Adrenal gland (tissue), 12 donors: Measurements from ENCODE around the gene TMEM132D. TPM values are rescaled to one million over a fixed set of nuclear protein-coding genes. Genes with fewer than 3 reads are reported as not detected.

Experiments
- DNase-seq, 7 donors: peaks; one replicate each; pipeline ENCODE4 v3.0.0-alpha.2; 2019 to 2020
- H3K27ac ChIP-seq, 5 donors: fragments of 200-600 bp; sonication (generic) in 4 of 5; 1 replicate in 3 of 5; 2 replicates in 2 of 5; pipeline versions ENCODE4 v1.5.1 to v1.8.0; 2016 to 2020; ENCODE audit warnings: mild to moderate bottlenecking in 1 of 5
- H3K27me3 ChIP-seq: fragments of 200-600 bp; 2 replicates; pipeline ENCODE4 v1.8.0; 2021
- H3K36me3 ChIP-seq, 2 donors: fragments of 200-600 bp; replicated peaks in 1 of 2; 1 replicate in 1 of 2; 2 replicates in 1 of 2; pipeline versions ENCODE4 v1.5.1 to v1.8.0; 2018 to 2022
- H3K4me1 ChIP-seq, 2 donors: fragments of 200-600 bp; replicated peaks in 1 of 2; 1 replicate in 1 of 2; 2 replicates in 1 of 2; pipeline versions ENCODE4 v1.5.1 to v1.8.0; 2018 to 2021
- H3K4me3 ChIP-seq, 4 donors: fragments of 200-600 bp; sonication (generic) in 3 of 4; one replicate each; pipeline ENCODE4 v1.5.1; 2016 to 2018
- H3K9me3 ChIP-seq, 3 donors: fragments of 200-600 bp; sonication (generic) in 1 of 3; replicated peaks in 1 of 3; 1 replicate in 2 of 3; 2 replicates in 1 of 3; pipeline versions ENCODE4 v1.5.1 to v1.8.0; 2016 to 2021
- POLR2A ChIP-seq, 2 donors: fragments of 450-650 bp; IDR thresholded peaks; one replicate each; pipeline ENCODE4 v1.6.1; 2017; ENCODE audit warnings: antibody characterized with exemption in 2 of 2, mild to moderate bottlenecking in 2 of 2, moderate library complexity in 1 of 2
- WGBS, 4 donors: extraction: QIAGEN DNeasy Blood & Tissue Kit in 2 of 4; methylation state at CpG; one replicate each; pipeline versions ENCODE4 v1.1.5 to v1.1.7; 2013 to 2017; 5-methylcytosine and 5-hydroxymethylcytosine counted together
- intact Hi-C, 2 donors: fragments of 100-400 bp; cut with DNase I; formaldehyde crosslinking; loops; one replicate each; pipeline versions ENCODE4 v1.14.1 to v1.15.0; 2022 to 2023
- polyA plus RNA-seq, 3 donors: library from polyadenylated mRNA; stranded (reverse); fragments of 200-250 nt in 2 of 3; fragments of 350-450 nt in 1 of 3; fragmentation: Illumina TruSeq in 1 of 3; extraction: RNeasy Lipid Tissue Mini Kit (QIAGEN cat#74804) in 1 of 3; gene quantifications; one replicate each; pipeline ENCODE4 v1.2.3, GENCODE V29; 2013 to 2014
- total RNA-seq, 9 donors: library from RNA; depleted of rRNA in 4 of 9; stranded (reverse); fragments of >200 nt in 4 of 9; fragments of 120-200 nt in 1 of 9; fragmentation: NEBNext Ultra II Directional in 1 of 9; extraction: Animal tissue kit (Norgen Biotek cat#: 25700) in 1 of 9; gene quantifications; one replicate each; pipeline versions ENCODE4 v1.1.0 to v1.2.4, GENCODE V29; 2013 to 2023
- TF ChIP-seq, protein P1 (sequence below), 6 experiments: fragments of 450-650 bp in 4 of 6; fragments of 200-600 bp in 2 of 6; sonication (generic) in 1 of 6; IDR thresholded peaks; 1 replicate in 5 of 6; 2 replicates in 1 of 6; pipeline versions ENCODE4 v1.5.1 to v1.8.0; 2016 to 2021; ENCODE audit warnings: antibody characterized with exemption in 6 of 6, mild to moderate bottlenecking in 2 of 6, moderate library complexity in 1 of 6
- donor health status: healthy with polysubstance abuse.
- donor health status: Bipolar disorder and iron deficiency.
- donor health status: DM: yes; HTN: yes; CAD: no.
- donor health status: DM: no; HTN: no; CAD: no.
- donor health status: DM: no; HTN: no; CAD: no.
- donor health status: DM: yes; HTN: yes; CAD: no.

TMEM132D gene
- total and polyA plus RNA-seq, 12 donors: 0.03 to 0.83 (median 0.35) TPM; not detected in 8

DNA sequence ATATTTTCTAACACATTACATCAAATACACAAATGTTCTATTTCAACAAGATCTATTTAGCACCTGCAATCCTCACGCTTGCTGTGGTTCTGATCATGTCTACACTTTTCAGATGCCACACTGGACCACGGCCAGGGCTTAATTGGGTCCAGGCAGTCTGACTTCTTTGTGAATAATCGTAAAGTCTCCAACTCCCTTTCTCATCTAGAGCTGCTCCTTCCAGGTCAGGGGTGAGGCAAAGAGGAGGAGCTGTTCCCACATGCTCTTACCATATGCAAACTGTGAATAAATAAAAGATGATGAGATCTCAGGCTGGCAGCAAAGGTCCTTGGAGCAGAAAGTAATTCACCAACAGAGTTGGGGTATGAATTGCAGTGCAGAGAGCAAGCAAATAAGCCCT is 733.9 kb downstream of the TMEM132D start:
- no peak for DNase-seq
- Histone ChIP-seq H3K4me1 (no peaks in the 10 kb centered on the region), H3K27ac (no peak overlapping the region), H3K9me3 (no peaks in the 10 kb centered on the region), H3K36me3 (no peaks in the 10 kb centered on the region), H3K27me3 (no peaks in the 10 kb centered on the region), H3K4me3 (no peak overlapping the region)
- WGBS, 4 donors: 58 to 72% (median 67%) methylated on average over 3 of the region's 3 CpGs
- TF ChIP-seq, protein P1, sequence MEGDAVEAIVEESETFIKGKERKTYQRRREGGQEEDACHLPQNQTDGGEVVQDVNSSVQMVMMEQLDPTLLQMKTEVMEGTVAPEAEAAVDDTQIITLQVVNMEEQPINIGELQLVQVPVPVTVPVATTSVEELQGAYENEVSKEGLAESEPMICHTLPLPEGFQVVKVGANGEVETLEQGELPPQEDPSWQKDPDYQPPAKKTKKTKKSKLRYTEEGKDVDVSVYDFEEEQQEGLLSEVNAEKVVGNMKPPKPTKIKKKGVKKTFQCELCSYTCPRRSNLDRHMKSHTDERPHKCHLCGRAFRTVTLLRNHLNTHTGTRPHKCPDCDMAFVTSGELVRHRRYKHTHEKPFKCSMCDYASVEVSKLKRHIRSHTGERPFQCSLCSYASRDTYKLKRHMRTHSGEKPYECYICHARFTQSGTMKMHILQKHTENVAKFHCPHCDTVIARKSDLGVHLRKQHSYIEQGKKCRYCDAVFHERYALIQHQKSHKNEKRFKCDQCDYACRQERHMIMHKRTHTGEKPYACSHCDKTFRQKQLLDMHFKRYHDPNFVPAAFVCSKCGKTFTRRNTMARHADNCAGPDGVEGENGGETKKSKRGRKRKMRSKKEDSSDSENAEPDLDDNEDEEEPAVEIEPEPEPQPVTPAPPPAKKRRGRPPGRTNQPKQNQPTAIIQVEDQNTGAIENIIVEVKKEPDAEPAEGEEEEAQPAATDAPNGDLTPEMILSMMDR (IDR thresholded peaks at IDR 0.05): no peak
- no peak for TF ChIP-seq POLR2A (IDR thresholded peaks at IDR 0.05)
- intact Hi-C loops: no loop called here

DNA sequence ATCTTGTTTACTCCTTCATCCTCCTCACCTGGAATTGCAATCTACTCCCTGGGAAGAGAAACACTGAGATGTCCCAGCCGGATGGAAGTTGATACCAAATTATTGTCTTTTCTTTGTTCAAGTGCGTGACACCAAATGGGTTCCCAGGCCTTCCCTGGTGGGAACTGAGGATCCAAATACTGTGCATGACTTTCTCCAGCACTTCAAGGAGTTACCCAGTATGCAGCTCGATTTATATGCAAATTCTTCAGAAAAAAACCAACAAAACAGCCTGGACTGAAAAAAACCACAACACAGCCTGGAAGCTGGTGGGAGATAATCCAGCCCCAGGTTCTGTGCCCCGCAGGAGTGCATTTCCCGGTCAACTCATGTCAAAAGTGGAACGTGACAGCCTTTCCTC is 740.0 kb downstream of the TMEM132D start:
- no peak overlapping the region for H3K4me3 ChIP-seq
- no peaks in the 10 kb centered on the region for H3K9me3 ChIP-seq
- no peak overlapping the region for H3K27ac ChIP-seq
- intact Hi-C loops: no loop called here
- no peaks in the 10 kb centered on the region for H3K27me3 ChIP-seq
- H3K4me1 ChIP-seq: no peaks in the 10 kb centered on the region
- H3K36me3 ChIP-seq: no peaks in the 10 kb centered on the region
- 56 to 69% (median 60%) methylated on average over 6 of the region's 6 CpGs for WGBS, 4 donors
- no peak for TF ChIP-seq POLR2A (IDR thresholded peaks at IDR 0.05)
- TF ChIP-seq, protein P1 (IDR thresholded peaks at IDR 0.05): no peak
- DNase-seq: no peak

DNA sequence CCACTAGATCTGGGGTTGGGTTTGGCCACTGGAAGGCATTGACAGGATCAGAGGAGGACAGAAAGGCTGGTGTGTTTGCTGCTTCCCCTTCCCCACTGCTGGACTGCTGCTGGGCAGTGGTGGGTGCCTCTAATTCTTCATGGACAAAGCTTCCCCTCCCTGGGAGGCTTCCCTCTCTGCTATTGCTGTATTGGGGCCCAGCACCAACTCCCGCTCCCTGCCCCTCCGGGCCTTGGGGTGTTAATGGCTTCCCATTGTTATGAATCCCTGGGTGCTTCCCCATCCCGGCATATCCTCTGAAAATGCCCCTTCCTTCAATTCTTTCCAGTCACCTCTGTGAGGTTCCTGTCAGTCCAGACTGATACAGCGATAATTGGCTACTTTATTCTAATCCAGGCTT is 740.4 kb downstream of the TMEM132D start:
- WGBS, 4 donors: 45 to 69% (median 61%) methylated on average over 4 of the region's 4 CpGs
- Histone ChIP-seq H3K4me3 (no peak overlapping the region), H3K27me3 (no peaks in the 10 kb centered on the region), H3K4me1 (no peaks in the 10 kb centered on the region), H3K27ac (no peak overlapping the region), H3K9me3 (no peaks in the 10 kb centered on the region), H3K36me3 (no peaks in the 10 kb centered on the region)
- TF ChIP-seq, protein P1 (IDR thresholded peaks at IDR 0.05): no peak
- no peak for TF ChIP-seq POLR2A (IDR thresholded peaks at IDR 0.05)
- intact Hi-C loops: no loop called here
- DNase-seq: no peak

DNA sequence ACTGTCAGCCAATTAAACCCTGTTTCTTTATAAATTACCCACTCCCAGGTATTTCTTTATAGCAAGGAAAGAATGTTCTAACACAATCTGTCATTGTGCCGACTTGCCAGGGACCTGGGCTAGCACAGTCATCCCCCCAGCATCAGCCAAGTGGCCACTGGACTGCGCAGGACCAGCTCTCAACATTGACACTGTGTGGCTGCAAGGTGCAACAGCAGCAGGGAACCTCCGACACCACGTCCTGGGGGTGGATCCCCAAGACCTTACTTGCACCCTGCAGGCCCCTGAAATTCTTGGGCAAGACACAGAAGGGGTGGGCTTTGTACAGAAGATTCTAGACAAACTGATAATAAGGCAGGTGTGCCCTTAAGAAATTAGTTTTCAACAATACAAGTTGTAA is 741.0 kb downstream of the TMEM132D start:
- DNase-seq: no peak
- intact Hi-C loops: no loop called here
- H3K27ac ChIP-seq: no peak overlapping the region
- WGBS, 4 donors: 80 to 86% (median 80%) methylated on average over 4 of the region's 4 CpGs
- H3K27me3 ChIP-seq: no peaks in the 10 kb centered on the region
- no peaks in the 10 kb centered on the region for H3K36me3 ChIP-seq
- H3K9me3 ChIP-seq: no peaks in the 10 kb centered on the region
- no peak for TF ChIP-seq POLR2A (IDR thresholded peaks at IDR 0.05)
- TF ChIP-seq, protein P1 (IDR thresholded peaks at IDR 0.05): no peak
- no peaks in the 10 kb centered on the region for H3K4me1 ChIP-seq
- no peak overlapping the region for H3K4me3 ChIP-seq
